HEK293T (cell line): ENCODE measurements around the gene NT5C1B.

Source experiments
- BHLHE40 ChIP-seq: fragments of 450-650 bp; IDR thresholded peaks from 2 replicates; pipeline ENCODE4 v1.6.1; 2016; ENCODE audit warnings: mild to moderate bottlenecking, moderate library complexity, borderline replicate concordance
- TARDBP ChIP-seq: fragments of 450-650 bp; IDR thresholded peaks from 2 replicates; pipeline ENCODE4 v1.6.1; 2016

DNA sequence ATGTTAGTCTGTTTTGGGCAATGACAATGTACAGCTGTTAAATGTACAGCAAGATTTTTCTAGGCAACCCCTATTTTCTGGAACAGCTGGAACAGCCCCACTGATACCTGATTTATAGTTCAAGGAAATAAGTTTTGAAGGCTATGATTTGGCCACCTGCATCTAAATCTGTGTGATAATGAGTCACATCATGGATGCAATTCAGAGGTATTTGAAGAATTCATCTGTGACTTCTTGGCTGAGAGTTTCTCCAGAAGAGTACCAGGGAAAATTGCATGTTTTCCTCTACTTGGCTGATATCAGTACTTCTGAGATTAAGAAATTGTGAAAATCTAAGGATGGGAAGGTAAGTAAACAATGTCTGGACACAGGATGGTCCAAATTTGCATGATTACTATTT is 40.7 kb upstream of the NT5C1B start:
- TF ChIP-seq BHLHE40 = no peak
- TF ChIP-seq TARDBP = no peak
